HG03097 (cell line): ENCODE measurements around the gene DAO.
"Not testable (repeated sequence)": the region's sequence is repeated elsewhere in the genome, so short reads cannot be mapped to it uniquely, and the experiment has no call there.

Experiments
- ATAC-seq: cut with Tn5 transposase; IDR thresholded peaks from one replicate; pipeline ENCODE4 v1.9.1; 2021; ENCODE audit not compliant: unreplicated experiment, low FRiP score

DAO gene

DNA sequence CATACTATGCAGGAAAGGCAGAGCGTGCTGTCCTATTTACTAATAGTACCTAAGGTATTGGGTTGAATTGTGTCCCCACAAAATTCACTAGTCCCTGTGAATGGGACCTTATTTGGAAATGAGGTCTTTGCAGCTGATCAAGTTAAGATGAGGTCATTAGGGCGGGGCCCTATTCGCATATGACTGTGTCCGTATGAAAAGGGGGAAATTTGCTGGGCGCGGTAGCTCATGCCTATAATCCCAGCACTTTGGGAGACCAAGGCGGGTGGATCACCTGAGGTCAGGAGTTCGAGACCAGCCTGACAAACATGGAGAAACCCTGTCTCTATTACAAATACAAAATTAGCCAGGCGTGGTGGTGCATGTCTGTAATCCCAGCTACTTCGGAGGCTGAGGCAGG lies 13.8 kb upstream of the DAO start:
- not testable (repeated sequence) for ATAC-seq

DNA sequence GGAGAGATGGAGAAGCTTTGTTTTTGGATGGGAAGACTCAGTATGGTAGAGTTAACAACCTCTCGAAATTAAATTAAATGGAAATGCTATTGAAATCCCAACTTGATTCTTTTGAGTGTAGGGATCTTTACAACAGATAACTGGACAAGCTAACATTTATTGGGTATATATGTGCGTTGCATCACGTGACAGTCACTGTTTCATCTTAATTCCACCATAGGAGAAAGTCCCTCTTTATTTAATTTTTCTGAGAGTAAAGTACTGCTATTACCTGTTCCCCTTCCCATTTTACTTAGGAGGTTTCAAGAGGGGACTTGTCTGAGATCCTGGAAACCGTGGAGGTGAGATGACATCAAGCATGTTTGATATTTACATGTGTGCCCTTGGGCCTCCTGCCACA lies 11.1 kb upstream of the DAO start:
- ATAC-seq, result no peak

DNA sequence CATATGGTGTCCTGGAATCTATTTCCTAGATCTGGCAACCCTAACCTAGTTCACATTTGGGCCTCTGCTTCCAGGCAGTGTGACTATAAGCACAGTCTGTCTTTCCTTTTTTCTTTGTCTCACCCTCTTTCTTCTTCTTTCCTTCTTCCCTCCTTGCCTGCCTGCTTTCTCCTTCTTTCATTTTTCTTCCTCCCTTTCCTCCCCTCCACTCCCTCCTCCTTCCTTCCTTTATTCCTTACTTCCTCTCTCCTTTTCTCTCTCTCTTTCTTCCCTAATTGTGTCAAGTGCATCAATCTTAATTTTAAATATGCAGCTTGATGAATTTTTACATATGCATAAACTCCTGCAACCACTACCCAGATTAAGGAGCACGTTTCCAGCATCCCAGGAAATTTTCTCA lies 4.6 kb upstream of the DAO start:
- ATAC-seq, result no peak

DNA sequence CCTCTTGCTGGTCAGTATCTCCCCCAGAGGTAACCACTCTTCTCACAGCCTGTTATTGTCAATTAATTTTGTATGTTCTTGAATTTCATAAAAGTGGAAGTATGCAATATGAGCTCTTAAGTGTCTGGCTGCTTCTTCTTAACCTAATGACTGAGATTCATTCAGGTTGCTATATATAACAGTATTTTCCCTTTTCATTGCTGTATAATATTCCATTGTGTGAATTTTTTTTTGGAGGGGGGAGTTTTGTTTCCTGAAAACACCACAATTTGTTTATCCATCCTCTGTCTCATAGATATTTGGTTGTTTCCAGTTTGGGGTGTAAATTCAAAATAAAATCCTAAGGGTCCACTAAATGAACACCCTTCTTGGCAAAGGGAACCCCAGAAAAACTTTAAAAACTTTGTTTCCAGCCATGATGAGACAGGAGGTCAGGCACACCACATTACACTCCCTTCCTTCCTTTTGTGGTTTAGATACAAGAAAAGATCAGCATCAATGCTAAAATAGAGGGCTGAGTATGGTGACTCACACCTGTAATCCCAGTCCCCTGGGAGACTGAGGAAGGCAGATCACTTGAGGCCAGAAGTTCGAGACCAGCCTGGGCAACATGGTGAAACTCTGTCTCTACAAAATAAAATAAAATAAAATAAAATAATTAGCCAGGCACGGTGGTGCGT lies 4.1 kb upstream of the DAO start:
- ATAC-seq, result no peak

DNA sequence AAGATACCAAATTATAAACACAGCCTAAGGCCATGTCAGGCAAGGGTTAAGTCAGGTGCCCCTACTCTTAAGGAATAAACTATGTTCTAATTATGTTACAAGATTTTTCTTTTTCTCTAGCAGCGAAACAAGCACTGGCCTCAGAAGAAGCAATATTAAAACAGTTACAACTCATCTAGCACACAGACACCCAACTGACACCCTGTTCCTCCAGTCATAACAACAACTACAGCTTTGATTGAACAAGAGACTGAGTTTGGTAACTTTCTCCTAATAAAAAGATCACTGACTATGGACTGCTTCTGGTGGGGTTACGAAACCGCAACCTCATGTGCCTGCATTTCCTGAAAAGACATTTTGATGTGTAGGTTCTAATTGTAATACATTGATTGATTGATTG lies 3.3 kb upstream of the DAO start:
- no peak for ATAC-seq

DNA sequence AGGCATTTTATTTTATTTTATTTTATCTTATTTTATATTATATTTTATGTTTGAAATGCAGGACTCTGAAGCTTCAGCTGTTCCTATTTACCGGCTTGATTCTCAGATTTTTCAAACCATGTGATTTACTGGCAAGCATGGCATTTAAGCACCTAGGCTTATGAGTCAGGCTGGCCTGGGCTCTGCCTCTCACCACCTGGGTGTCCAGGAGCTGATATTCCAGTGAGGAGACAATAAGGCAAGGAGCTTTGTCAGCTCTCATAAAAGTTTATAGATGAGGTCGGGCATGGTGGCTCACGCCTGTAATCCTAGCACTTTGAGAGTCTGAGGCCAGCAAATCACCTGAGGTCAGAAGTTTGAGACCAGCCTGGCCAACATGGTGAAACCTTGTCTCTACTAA lies 2.1 kb downstream of the DAO start:
- ATAC-seq, result no peak

DNA sequence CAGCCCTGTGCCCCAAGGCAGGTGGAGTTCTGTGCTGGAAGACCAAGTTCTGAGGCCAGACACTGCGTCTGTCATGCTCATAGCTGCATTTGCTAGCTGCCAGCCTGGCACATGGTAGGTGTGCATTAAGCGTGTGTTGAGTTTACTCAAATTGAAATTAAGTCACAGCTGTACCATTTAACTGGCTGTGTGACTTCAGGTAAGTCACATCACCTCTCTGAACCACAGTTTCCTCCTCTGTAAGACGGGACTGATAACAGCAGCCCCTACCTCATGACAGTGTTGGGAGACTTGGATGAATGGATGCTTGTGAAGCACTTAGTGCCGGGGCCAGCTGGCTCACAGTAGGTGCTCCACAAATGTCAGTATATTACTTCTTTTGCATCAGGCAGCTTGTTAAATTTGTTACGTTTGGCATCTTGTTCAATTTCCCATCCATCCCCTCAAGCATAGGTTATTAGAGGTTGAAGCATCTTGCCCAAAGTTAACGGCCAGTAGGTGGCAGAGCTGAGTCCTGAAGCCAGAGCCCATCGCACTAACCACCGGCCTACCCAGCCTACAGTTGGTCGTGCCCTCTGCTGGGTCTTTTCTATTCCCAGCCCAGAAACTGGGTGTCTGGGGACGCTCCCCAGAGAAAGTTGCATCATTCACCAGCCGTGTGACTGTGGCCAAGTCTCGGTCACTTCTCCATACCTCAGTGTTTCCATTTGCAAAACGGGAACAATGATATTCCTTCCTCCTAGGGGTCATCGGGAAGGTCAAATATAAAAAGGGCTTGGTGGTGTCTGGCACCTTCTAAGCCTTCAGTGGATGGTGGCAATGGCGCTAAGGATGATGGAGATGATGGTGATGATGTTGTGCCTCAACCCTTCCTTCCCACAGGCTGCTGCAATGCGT lies 4.5 kb downstream of the DAO start:
- ATAC-seq, result no peak

DNA sequence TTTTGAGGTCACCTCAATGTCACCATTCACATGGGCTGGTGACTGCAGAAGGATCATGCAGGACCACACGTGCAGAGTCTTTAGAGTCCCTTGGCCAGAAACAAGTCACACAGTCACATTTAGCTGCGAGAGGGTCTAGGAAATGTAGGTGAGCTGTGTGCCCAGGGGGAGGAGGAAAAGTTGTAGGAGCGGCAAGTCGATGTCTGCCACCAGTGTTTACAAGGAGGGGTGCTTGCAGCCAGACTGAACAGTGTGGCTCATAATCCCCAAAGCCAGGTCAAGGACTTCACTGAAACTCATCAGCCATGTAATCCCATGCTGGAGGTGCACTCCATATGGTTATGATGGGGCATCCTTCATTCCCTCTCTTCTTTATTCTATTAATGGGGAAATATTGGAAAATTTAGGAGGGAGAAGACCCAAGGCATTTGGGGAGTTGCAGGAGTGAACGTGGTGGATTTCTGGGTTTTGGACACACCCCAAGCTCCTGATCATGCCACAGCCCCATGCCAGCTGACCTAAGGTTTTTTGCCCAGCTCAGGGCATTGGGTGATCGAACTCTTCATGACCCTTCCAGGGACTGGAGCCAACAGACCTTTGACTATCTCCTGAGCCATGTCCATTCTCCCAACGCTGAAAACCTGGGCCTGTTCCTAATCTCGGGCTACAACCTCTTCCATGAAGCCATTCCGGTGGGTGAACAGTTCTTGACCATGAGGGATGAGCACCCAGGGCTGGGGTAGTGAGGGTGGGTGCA lies 7.2 kb downstream of the DAO start:
- ATAC-seq, result no peak

DNA sequence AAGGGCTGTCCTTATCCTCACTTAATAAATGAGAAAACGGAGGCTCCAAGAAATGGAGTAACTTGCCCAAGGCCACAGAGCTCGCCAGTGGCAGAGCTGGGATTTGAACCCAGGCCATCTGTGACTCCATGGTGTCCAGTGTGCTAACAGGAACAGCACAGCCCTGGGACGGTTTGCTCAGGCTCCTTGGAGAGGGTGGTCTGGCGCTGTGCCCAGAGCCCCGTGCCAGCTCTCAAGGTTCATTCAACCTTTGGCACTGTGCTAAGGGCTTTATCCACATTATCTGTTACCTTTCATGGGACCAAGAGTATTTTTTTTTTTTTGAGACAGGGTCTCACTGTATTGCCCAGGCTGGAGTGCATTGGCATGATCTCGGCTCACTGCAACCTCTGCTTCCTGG lies 8.1 kb downstream of the DAO start:
- ATAC-seq, result no peak

DNA sequence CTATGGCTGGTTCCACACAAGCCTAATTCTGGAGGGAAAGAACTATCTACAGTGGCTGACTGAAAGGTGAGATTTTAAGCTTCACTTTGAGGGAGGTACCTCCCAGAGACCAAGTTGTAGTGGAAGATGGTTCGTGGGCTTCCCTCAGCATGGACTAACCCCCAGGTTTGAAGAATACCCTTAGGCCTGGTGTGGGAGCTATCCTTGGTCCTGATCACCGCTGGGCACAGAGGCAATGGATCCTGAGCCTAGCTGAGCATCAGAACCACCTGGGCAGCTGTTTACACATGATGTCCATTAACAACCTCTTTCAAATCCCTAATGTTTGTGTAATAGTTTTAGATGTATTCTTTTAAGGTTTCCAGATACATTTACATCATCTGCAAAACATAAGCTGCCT lies 10.3 kb downstream of the DAO start:
- no peak for ATAC-seq

DNA sequence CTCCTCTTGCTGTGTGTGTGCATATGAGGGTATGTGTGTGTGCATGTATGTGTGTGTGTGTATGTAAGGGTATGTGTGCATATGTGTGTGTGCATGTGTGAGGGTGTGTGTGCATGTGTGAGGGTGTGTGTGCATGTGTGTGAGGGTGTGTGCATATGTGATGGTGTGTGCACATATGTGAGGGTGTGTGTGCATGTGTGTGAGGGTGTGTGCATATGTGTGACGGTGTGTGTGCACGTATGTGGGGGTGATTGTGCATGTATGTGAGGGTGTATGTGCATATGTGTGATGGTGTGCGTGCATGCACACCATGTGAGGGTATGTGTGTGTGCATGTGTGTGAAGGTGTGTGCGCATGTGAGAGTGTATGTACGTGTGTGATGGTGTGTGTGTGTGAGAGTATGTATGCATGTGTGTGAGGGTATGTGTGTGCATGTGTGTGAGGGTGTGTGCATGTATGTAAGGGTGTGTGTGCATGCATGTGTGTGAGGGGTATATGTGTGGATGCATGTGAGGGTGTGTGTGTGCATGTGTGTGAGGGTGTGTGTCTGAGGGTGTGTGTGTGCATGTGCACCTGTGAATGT lies 15.4 kb downstream of the DAO start:
- ATAC-seq, result no peak

DNA sequence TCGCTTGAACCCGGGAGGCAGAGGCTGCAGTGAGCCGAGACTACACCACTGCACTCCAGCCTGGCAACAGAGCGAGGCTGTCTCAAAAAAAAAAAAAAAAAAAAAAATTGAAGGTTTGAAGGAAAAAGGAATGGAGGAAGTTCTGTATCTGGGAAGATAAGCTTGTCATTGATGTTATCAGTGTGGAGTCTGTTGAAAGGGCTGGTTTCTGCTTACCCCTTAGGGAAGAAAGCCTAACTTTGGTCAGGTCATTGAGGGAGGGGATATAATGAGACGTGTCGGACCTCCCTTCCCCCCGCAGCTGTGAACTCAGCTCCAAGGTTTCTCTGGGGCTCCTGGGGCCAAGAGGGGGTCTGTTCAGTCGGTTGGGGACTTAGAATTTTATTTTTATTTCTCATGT lies 16.4 kb downstream of the DAO start:
- ATAC-seq, result no peak

DNA sequence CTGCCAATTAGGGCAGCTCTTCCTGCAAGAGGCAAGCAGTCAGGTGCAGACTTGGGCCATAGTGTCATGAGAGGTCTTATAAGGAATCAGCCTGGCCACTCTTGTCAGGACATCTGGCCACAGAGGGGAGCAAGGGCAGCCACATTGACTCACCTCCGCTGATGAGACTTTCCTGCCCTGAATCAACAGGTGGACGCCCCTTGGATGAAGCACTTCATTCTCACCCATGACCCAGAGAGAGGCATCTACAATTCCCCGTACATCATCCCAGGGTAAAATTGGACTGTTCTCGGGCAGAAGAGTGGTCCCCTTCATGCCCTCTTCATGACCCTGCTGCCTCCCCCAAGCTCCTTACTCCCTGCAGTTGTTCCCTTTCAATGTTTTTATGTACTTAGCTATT lies 16.9 kb downstream of the DAO start:
- no peak for ATAC-seq

DNA sequence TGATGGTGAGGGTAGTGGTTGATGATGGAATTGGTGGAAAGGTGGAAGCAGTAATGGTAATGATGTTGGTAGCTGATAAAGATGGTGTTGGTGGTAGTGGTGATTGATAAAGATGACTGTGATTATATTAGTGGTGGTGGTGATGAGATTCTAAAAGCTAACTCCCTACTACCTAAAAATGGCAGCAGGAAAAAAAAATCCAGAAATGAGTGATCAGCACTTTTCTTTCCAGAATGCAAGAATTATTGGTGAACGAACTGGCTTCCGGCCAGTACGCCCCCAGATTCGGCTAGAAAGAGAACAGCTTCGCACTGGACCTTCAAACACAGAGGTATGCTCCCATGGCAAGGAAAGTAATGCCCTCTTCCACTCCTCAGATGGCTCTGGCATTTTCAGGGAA lies 19.3 kb downstream of the DAO start:
- no peak for ATAC-seq

DNA sequence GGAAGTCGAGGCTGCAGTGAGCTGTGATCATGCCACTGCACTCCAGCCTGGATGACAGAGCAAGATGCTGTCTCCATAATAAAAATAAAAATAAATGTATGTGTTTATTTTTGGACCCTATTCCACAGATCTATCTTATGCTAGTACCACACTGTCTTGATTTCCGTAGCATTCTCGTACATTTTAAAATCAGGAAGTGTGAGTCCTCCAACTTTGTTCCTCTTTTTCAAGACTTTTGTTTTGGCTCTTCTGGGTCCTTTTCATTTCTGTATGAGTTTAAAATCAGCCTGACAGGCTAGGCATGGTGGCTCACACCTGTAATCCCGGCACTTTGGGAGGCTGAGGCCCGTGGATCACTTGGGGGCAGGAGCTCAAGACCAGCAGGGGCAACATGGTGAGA lies 25.8 kb downstream of the DAO start:
- ATAC-seq, result no peak

DNA sequence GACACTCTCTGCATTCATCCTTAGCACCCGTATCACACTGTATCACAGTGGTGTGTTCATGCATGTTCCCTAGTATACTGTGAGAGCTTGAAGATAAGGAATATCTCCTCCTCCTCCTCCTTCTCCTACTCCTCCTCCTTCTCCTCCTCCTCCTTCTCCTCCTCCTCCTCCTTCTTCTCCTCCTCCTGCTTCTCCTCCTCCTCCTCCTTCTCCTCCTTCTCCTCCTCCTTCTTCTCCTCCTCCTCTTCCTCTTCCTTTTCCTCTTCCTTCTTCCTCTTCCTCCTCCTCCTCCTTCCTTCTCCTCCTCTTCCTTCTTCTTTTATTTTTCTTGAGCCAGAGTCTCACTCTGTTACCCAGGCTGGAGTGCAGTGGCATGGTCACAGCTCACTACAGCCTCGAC lies 27.1 kb downstream of the DAO start:
- no peak for ATAC-seq

DNA sequence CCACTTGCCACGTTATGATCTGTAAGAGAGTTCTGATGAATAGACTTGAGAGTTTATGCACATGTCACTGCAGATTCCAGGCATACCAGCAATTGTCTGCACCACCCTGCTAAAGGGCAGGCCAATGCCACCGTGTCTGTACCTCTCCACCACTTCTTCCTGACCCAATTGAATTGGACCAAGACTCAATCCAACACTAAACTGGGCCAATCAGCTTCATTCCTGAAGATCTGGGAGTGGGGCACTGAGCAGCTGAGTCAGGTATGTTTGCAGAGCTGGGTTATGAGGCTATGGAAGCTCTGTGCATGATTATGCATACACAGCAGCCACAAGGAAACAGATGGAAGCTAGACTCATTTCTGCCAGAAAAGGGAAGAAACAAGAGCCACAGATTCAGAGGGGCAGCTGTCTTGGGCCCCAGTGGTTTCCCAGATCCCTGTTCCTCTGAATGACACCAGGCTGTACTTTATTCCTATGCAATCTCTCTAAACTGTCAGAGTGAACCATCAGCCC lies 28.0 kb downstream of the DAO start:
- ATAC-seq, result no peak

DNA sequence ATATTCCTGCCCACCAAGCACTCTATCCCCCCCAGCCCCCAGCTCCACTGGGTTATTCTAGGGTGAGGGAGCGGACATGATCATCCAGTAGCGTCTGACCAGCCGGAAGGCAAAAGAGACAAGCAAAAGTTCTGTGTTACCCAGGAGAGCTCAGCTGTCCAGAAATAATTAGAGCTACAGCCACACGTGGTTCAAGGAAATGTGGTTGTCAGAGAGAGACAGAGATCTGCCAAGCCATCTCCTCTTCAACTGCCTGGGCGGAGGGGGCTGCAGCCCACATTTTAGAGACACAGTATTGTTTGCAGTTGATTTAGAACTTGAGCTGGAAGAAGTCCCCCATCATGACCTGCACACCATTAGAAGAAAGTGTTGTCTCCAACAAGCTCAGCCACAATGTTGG lies 30.4 kb downstream of the DAO start:
- no peak for ATAC-seq

DNA sequence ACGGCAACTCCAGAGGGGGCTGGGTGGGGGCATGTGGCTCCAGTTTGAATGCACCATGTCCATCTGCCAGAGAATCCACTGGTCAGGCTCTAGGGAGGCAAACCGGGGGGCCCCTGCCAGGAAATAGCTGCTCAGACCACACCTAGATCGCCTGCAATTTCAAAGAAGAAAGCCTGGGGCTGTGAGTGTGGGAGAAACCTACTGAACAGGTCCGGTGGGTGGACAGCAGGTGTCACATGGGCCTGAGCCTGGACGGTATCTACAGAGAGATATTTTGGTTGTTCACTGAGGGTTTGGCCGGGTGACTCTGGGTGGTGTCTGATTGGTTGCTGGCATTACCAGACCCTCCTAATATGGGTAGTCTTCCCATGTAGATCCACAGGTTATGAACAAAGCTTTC lies 32.0 kb downstream of the DAO start:
- no peak for ATAC-seq

DNA sequence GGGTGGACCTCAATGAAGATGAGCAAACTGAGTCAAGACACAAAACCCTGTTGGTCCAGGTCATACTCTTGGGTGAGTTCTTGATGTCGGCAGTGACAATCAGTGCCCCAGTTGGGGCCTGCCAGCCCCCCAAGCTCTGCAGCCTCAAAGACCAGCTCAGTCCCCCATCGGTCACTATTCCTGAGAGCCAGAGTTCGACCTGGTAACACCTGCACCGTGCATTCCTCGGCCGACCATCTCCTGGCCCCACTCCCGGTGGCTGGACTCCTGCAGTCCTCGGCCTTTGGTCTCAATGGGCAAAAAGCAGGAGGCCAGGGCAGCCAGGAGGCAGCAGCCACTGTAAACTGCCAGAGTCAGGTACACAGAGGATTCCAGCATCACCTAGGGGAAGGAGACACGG lies 32.5 kb downstream of the DAO start:
- no peak for ATAC-seq

DNA sequence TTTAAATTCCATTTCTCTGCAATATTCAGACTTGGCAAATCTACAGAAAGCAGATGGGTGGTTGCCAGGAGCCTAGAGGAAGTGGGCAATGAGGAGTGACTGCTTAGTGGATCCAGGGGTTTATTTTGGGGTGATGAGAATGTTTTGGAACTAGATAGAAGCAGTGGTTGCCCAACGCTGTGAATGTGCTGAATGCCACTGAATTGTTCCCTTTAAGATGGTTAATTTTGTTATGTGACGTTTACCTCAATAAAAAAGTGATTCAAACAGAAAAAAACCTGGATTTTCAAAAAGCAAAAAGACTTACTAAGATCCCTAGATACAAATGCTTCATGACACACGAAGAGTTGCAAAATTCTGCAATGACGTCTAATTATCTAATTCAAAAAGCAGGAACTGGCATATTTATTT lies 34.2 kb downstream of the DAO start:
- no peak for ATAC-seq
